ENCODE results near the gene CAV3. TPM values are rescaled to one million over a fixed set of nuclear protein-coding genes. Genes with fewer than 3 reads are reported as not detected.

Gene CAV3
- total RNA-seq, 1 donor from 2014 or later, result 0.32 TPM

- H3K27ac ChIP-seq, result no peak overlapping the region
- DNase-seq (no peak), ATAC-seq (no peak)
- H3K27me3 ChIP-seq, result no peaks in the 10 kb centered on the region
- no peaks in the 10 kb centered on the region for H3K9me3 ChIP-seq
- no peaks in the 10 kb centered on the region for H3K4me1 ChIP-seq
- H3K36me3 ChIP-seq, result no peaks in the 10 kb centered on the region
- TF ChIP-seq CTCF (IDR thresholded peaks at IDR 0.05), result no peak
- intact Hi-C loops (cut with DNase I), result no loop called here
- H3K4me3 ChIP-seq, result no peak overlapping the region
Measured at GRCh38 chr3:8755097-8755496, 21.5 kb downstream of the CAV3 start.

- no peak overlapping the region for H3K27ac ChIP-seq
- H3K4me3 ChIP-seq, result no peak overlapping the region
- intact Hi-C loops (cut with DNase I), result no loop called here
- no peaks in the 10 kb centered on the region for H3K4me1 ChIP-seq
- no peaks in the 10 kb centered on the region for H3K36me3 ChIP-seq
- no peak for TF ChIP-seq CTCF (IDR thresholded peaks at IDR 0.05)
- no peaks in the 10 kb centered on the region for H3K9me3 ChIP-seq
- DNase-seq, result no peak
- ATAC-seq, result no peak
- no peaks in the 10 kb centered on the region for H3K27me3 ChIP-seq
Measured at GRCh38 chr3:8755564-8756237, 22.1 kb downstream of the CAV3 start.

GRCh38 chr3:8756671-8757070, 23.1 kb downstream of the CAV3 start:
- no peak for DNase-seq
- no peak for ATAC-seq
- no peak for TF ChIP-seq CTCF (IDR thresholded peaks at IDR 0.05)

GRCh38 chr3:8757551-8758518, 24.2 kb downstream of the CAV3 start:
- Histone ChIP-seq H3K27me3 (no peaks in the 10 kb centered on the region), H3K4me1 (no peaks in the 10 kb centered on the region), H3K4me3 (no peak overlapping the region), H3K9me3 (no peaks in the 10 kb centered on the region), H3K27ac (no peak overlapping the region), H3K36me3 (no peaks in the 10 kb centered on the region)
- DNase-seq, result no peak
- no peak for TF ChIP-seq CTCF (IDR thresholded peaks at IDR 0.05)
- intact Hi-C loops (cut with DNase I), result no loop called here
- ATAC-seq, result no peak

More at GRCh38 chr3:8756671-8757070, 23.1 kb downstream of the CAV3 start:
- intact Hi-C loops (cut with DNase I), result no loop called here
- H3K36me3 ChIP-seq, result no peaks in the 10 kb centered on the region
- no peaks in the 10 kb centered on the region for H3K27me3 ChIP-seq
- no peak overlapping the region for H3K4me3 ChIP-seq
- H3K9me3 ChIP-seq, result no peaks in the 10 kb centered on the region
- H3K27ac ChIP-seq, result no peak overlapping the region
- H3K4me1 ChIP-seq, result no peaks in the 10 kb centered on the region

- DNase-seq (no peak), ATAC-seq (no peak)
- H3K4me3 ChIP-seq, result no peak overlapping the region
- no peaks in the 10 kb centered on the region for H3K4me1 ChIP-seq
- TF ChIP-seq CTCF (IDR thresholded peaks at IDR 0.05), result no peak
- H3K27ac ChIP-seq, result no peak overlapping the region
- H3K36me3 ChIP-seq, result no peaks in the 10 kb centered on the region
- intact Hi-C loops (cut with DNase I), result no loop called here
- no peaks in the 10 kb centered on the region for H3K27me3 ChIP-seq
- no peaks in the 10 kb centered on the region for H3K9me3 ChIP-seq
Measured at GRCh38 chr3:8759038-8759707, 25.6 kb downstream of the CAV3 start.
